GM23248 (cell line): Measurements from ENCODE around the gene KRT13.

Experiments
- EZH2 ChIP-seq: fragments of 200-600 bp; sonication (generic); IDR thresholded peaks from 2 replicates; pipeline ENCODE4 v1.6.1; 2018; ENCODE audit warnings: antibody characterized with exemption, mild to moderate bottlenecking; ENCODE audit not compliant: insufficient read depth, poor library complexity, severe bottlenecking
- EZH2phosphoT487 ChIP-seq: fragments of 200-600 bp; sonication (generic); IDR thresholded peaks from 2 replicates; pipeline ENCODE4 v1.6.1; 2018; ENCODE audit warnings: antibody characterized with exemption, moderate library complexity, mild to moderate bottlenecking, low read depth; ENCODE audit not compliant: insufficient read depth

DNA sequence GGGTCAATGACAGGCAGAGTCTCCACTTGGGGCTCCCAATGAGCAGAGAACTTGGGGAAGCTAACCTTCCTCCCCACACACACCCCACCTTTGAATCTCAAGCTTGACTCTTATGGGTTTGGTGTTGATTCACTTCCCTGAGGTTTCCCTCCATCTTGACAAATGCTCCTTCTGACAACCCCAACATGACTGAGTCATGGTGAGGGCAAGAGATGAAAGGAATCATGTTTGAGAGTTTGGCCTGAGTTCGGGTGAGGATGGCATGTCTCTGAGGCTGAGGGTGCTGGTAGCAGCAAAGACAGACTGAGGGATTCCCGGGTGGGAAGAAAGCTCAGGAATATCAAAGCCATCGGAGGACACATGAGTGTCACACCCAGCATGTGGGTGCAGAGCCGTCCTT lies 47.8 kb upstream of the KRT13 start:
- no peak for TF ChIP-seq EZH2
- TF ChIP-seq EZH2phosphoT487, result no peak
